ENCODE results near the gene CASP2. TPM values are rescaled to one million over a fixed set of nuclear protein-coding genes. Genes with fewer than 3 reads are reported as not detected.

The CASP2 gene
- total RNA-seq, 1 experiment from 2014 or later = 64.1 TPM

DNA sequence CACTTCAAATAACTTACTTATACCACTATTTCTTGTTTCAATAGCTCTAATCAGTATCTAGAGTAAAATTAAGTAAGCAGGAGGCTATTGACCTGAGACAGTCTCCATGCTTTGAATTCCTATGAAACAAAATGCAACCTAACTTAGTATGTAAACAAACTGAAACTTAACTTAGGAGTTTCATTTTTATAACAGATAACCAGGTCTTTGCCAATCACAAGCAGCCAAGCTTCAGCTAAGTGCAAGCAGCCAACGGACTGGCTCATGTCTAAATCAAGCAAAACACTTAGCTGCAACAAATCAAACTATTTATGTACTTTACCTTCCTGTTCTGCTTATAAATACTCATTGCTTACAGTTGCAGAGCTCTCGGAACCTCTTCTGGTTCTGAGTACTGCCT lies 29.3 kb upstream of the CASP2 start:
- Histone ChIP-seq H3K9ac (ENCODE audit: low read length) (no peak overlapping the region), H2AFZ (ENCODE audit: low read depth, low read length, poor library complexity, severe bottlenecking) (peak overlapping the region; percentile 51), H3K9me2 (ENCODE audit: insufficient read depth) (no peaks in the 10 kb centered on the region), H3K4me1 (ENCODE audit: control insufficient read depth in 1 of 2, insufficient read depth in 2 of 2, low read length in 2 of 2) (peaks cover 9 to 24% of the 10 kb centered on the region in 2 experiments; a peak in 3 of 4 replicates), H3K27ac (ENCODE audit: low read depth, low read length) (no peak overlapping the region), H3K9me3 (ENCODE audit: control insufficient read depth in 1 of 2, insufficient read depth in 1 of 2, low read depth in 1 of 2, low read length in 2 of 2) (no peaks in the 10 kb centered on the region), H3K4me3 (replicated peaks in 1 of 2; ENCODE audit: low read depth in 1 of 2, low read length in 2 of 2) (no peak overlapping the region), H3K4me2 (ENCODE audit: low read length) (no peak overlapping the region), H3K27me3 (ENCODE audit: insufficient read depth, low read length) (no peaks in the 10 kb centered on the region), H4K20me1 (ENCODE audit: insufficient read depth) (no peaks in the 10 kb centered on the region), H3K36me3 (ENCODE audit: control insufficient read depth in 1 of 2, insufficient read depth in 2 of 2, low read length in 2 of 2) (no peaks in the 10 kb centered on the region), H3K79me2 (ENCODE audit: insufficient read depth, low read length) (peaks cover 5% of the 10 kb centered on the region; the same call in 1 of the 2 replicates)
- POLR2A ChIA-PET = no interaction called here
- RAD21 ChIA-PET (ENCODE audit: low non-redundant PET in 1 of 2, low total read pairs in 2 of 2, uncharacterized antibody in 2 of 2, unreplicated experiment in 2 of 2) = no interaction called here
- DNase-seq (ENCODE audit: low read depth, low spot score) (no peak), ATAC-seq (no peak)
- no peak for TF ChIP-seq EGR1 (IDR thresholded peaks at IDR 0.05; ENCODE audit: low read depth)
- TF ChIP-seq POLR2A (IDR thresholded peaks at IDR 0.05; ENCODE audit: borderline replicate concordance, extremely low read depth, insufficient read depth, insufficient read length) = no peak
- TF ChIP-seq ZNF274 (IDR thresholded peaks at IDR 0.05; ENCODE audit: low read depth, low read length) = no peak
- BruUV-seq (replicated peaks) = no TSS peak
- intact Hi-C loops (cut with micrococcal nuclease) = loop anchor here (5.0 kb wide), 1 partner anchor 148 kb away; the partner anchor contains the start of gene EPHA1
- CTCF ChIA-PET = interaction anchor here (1.0 kb wide), 1 partner anchor 18 kb away, joined by 3 read pairs; no protein-coding TSS in a partner anchor

DNA sequence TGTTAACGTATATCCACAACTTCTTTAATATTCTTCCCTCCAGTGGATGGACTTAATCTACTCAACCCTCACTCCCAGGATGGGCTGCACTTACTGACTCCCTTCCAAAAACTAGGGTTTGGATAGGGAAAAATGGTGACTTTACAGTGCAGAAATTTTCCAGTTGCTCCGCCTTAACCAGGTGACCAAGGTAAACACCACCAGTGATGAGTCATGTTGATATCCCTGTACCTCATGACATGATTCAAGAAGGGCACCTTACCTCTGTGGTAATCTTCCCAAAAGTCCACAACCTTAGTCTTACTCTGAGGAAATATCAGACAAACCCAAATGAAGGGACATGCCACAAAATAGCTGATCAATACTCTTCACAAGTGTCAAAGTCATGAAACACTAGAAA lies 28.4 kb upstream of the CASP2 start:
- ATAC-seq = no peak

More for the DNA sequence above, 28.4 kb upstream of the CASP2 start:
- Histone ChIP-seq H3K27me3 (ENCODE audit: insufficient read depth, low read length) (no peaks in the 10 kb centered on the region), H3K9me2 (ENCODE audit: insufficient read depth) (no peaks in the 10 kb centered on the region), H3K4me2 (ENCODE audit: low read length) (peak overlapping the region; percentile 49), H3K79me2 (ENCODE audit: insufficient read depth, low read length) (peaks cover 11% of the 10 kb centered on the region; the same call in 1 of the 2 replicates), H4K20me1 (ENCODE audit: insufficient read depth) (no peaks in the 10 kb centered on the region), H3K27ac (ENCODE audit: low read depth, low read length) (no peak overlapping the region), H3K36me3 (ENCODE audit: control insufficient read depth in 1 of 2, insufficient read depth in 2 of 2, low read length in 2 of 2) (no peaks in the 10 kb centered on the region), H3K9me3 (ENCODE audit: control insufficient read depth in 1 of 2, insufficient read depth in 1 of 2, low read depth in 1 of 2, low read length in 2 of 2) (no peaks in the 10 kb centered on the region), H3K4me1 (ENCODE audit: control insufficient read depth in 1 of 2, insufficient read depth in 2 of 2, low read length in 2 of 2) (peaks cover 9 to 32% of the 10 kb centered on the region in 2 experiments; a peak in 3 of 4 replicates), H3K4me3 (replicated peaks in 1 of 2; ENCODE audit: low read depth in 1 of 2, low read length in 2 of 2) (no peak overlapping the region), H3K9ac (ENCODE audit: low read length) (no peak overlapping the region), H2AFZ (ENCODE audit: low read depth, low read length, poor library complexity, severe bottlenecking) (peak overlapping the region; percentile 55)
- peak; percentile 29 for DNase-seq (ENCODE audit: low read depth, low spot score)
- TF ChIP-seq CBX3 (IDR thresholded peaks at IDR 0.05; ENCODE audit: low read depth) (0 out of 2 replicates have a peak, but pooled peaks have one; percentile 56), ZNF274 (IDR thresholded peaks at IDR 0.05; ENCODE audit: low read depth, low read length) (no peak), SP1 (IDR thresholded peaks at IDR 0.05; ENCODE audit: low read depth) (peak; percentile 42), FOSL1 (IDR thresholded peaks at IDR 0.05; ENCODE audit: low read depth) (peak; percentile 73), POLR2AphosphoS5 (IDR thresholded peaks at IDR 0.05; ENCODE audit: low read depth, low read length) (peak; percentile 36; the same call in 1 of the 2 replicates), JUND (IDR thresholded peaks at IDR 0.05) (peak; percentile 69), ELF1 (IDR thresholded peaks at IDR 0.05; ENCODE audit: borderline replicate concordance, low read depth) (no peak)
- TF ChIP-seq, protein P1, sequence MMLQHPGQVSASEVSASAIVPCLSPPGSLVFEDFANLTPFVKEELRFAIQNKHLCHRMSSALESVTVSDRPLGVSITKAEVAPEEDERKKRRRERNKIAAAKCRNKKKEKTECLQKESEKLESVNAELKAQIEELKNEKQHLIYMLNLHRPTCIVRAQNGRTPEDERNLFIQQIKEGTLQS (IDR thresholded peaks at IDR 0.05) = no peak
- no TSS peak for BruUV-seq (replicated peaks)
- intact Hi-C loops (cut with micrococcal nuclease) = loop anchor here (5.0 kb wide), 1 partner anchor 148 kb away; the partner anchor contains the start of gene EPHA1
- ChIA-PET CTCF (interaction anchor here (0.7 kb wide), 1 partner anchor 19 kb away, joined by 5 read pairs; no protein-coding TSS in a partner anchor), RAD21 (ENCODE audit: low non-redundant PET in 1 of 2, low total read pairs in 2 of 2, uncharacterized antibody in 2 of 2, unreplicated experiment in 2 of 2) (interaction anchor here in 1 of 2 experiments (0.6 kb wide), 1 partner anchor 444 kb away, joined by 3 read pairs; no protein-coding TSS in a partner anchor), POLR2A (no interaction called here)

All from HCT116 (cell line).